ENCODE results near the gene ATXN10. TPM values are rescaled to one million over a fixed set of nuclear protein-coding genes. Genes with fewer than 3 reads are reported as not detected.
A peak's percentile ranks its signal among the peaks of the same experiment; 100 is the strongest.

Gene ATXN10
- total and polyA plus RNA-seq, 2 donors (not counting 1 experiment from before 2014, with no cell fraction given), result 52.3 to 95.5 TPM

DNA sequence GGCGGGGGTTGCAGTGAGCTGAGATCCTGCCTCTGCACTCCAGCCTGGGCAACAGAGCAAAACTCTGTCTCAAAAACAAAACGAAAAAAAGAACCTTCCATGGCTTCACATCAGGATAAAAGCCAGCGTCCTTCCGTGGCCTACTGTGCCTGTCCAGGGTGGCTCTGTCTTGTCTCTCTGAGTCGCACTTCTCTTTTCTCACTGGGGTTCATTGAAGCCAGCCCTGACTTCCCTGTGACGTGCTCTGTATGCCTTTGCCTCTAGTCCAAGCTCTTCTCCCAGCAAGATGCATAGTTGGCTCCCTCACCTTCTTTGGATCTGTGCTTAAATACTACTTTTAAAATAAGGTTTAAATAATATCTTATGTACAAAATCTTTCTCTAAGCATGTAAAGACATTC is 11.6 kb downstream of the ATXN10 start:
- no peaks in the 10 kb centered on the region for H3K9me3 Mint-ChIP-seq (ENCODE audit: insufficient read depth)
- peak overlapping the region; percentile 48 for H3K4me2 ChIP-seq (replicated peaks; ENCODE audit: low read depth, low read length, poor library complexity, severe bottlenecking)
- ChIA-PET POLR2A (no interaction called here), CTCF (no interaction called here)
- H3K9me3 ChIP-seq (ENCODE audit: control extremely low read depth in 1 of 3, control insufficient read depth in 2 of 3, insufficient read depth in 1 of 3, low read length in 2 of 3), result no peaks in the 10 kb centered on the region
- intact Hi-C loops (cut with micrococcal nuclease), result loop anchor here (10.0 kb wide), 1 partner anchor 92 kb away; no protein-coding TSS in a partner anchor
- H3K27me3 ChIP-seq (replicated peaks in 1 of 4; ENCODE audit: control extremely low read depth in 1 of 4, control insufficient read depth in 3 of 4, insufficient read depth in 4 of 4, low read length in 3 of 4), result no peaks in the 10 kb centered on the region
- H4K20me1 ChIP-seq (ENCODE audit: control insufficient read depth, insufficient read depth, low read length, poor library complexity, severe bottlenecking), result peaks cover 52% of the 10 kb centered on the region
- no peaks in the 10 kb centered on the region for H3K27me3 Mint-ChIP-seq
- WGBS (ENCODE audit: insufficient coverage), result 42% methylated on average over 5 of the region's 6 CpGs
- no peak overlapping the region for H3K27ac Mint-ChIP-seq
- TF ChIP-seq EZH2 (IDR thresholded peaks at IDR 0.05; ENCODE audit: borderline replicate concordance, insufficient read depth, low read depth, low read length, poor library complexity, severe bottlenecking) (no peak), CTCF (IDR thresholded peaks at IDR 0.05) (no peak)
- no peak overlapping the region for H3K4me3 Mint-ChIP-seq
- H3K36me3 ChIP-seq (replicated peaks in 1 of 2; ENCODE audit: control extremely low read depth in 1 of 2, control insufficient read depth in 1 of 2, extremely low read depth in 1 of 2, insufficient read depth in 2 of 2, low read length in 1 of 2), result no peaks in the 10 kb centered on the region
- peak overlapping the region; percentile 51 to 76 for H3K27ac ChIP-seq (ENCODE audit: low read length in 2 of 2)
- peak; percentile 52 for DNase-seq
- ATAC-seq (ENCODE audit: low read depth), result peak; percentile 67
- no peak overlapping the region for H2AFZ ChIP-seq (ENCODE audit: insufficient read depth, low read depth, low read length, poor library complexity, severe bottlenecking)
- no peak overlapping the region for H3K9ac ChIP-seq (ENCODE audit: low read length)
- H3K79me2 ChIP-seq (ENCODE audit: control insufficient read depth, insufficient read depth, low read length), result peaks cover 69% of the 10 kb centered on the region
- H3K4me1 Mint-ChIP-seq, result peaks cover 20% of the 10 kb centered on the region
- no peak overlapping the region for H3K4me3 ChIP-seq (ENCODE audit: control extremely low read depth in 1 of 5, extremely low read depth in 1 of 5, insufficient read depth in 1 of 5, low read depth in 2 of 5, low read length in 4 of 5)
- peaks cover 28 to 32% of the 10 kb centered on the region in 2 donors for H3K4me1 ChIP-seq (ENCODE audit: control insufficient read depth in 2 of 2, insufficient read depth in 2 of 2, low read length in 2 of 2)

- peak overlapping the region; percentile 51 to 76 for H3K27ac ChIP-seq (ENCODE audit: low read length in 2 of 2)
- DNase-seq, result peak; percentile 24
- H3K79me2 ChIP-seq (ENCODE audit: control insufficient read depth, insufficient read depth, low read length), result peaks cover 73% of the 10 kb centered on the region
- H3K36me3 ChIP-seq (replicated peaks in 1 of 2; ENCODE audit: control extremely low read depth in 1 of 2, control insufficient read depth in 1 of 2, extremely low read depth in 1 of 2, insufficient read depth in 2 of 2, low read length in 1 of 2), result no peaks in the 10 kb centered on the region
- H3K9me3 Mint-ChIP-seq (ENCODE audit: insufficient read depth), result no peaks in the 10 kb centered on the region
- peak; percentile 40 for ATAC-seq (ENCODE audit: low read depth)
- no peak overlapping the region for H3K27ac Mint-ChIP-seq
- H3K4me2 ChIP-seq (replicated peaks; ENCODE audit: low read depth, low read length, poor library complexity, severe bottlenecking), result peak overlapping the region; percentile 48
- no peak overlapping the region for H2AFZ ChIP-seq (ENCODE audit: insufficient read depth, low read depth, low read length, poor library complexity, severe bottlenecking)
- peaks cover 28 to 32% of the 10 kb centered on the region in 2 donors for H3K4me1 ChIP-seq (ENCODE audit: control insufficient read depth in 2 of 2, insufficient read depth in 2 of 2, low read length in 2 of 2)
- H4K20me1 ChIP-seq (ENCODE audit: control insufficient read depth, insufficient read depth, low read length, poor library complexity, severe bottlenecking), result peaks cover 52% of the 10 kb centered on the region
- no peaks in the 10 kb centered on the region for H3K27me3 ChIP-seq (replicated peaks in 1 of 4; ENCODE audit: control extremely low read depth in 1 of 4, control insufficient read depth in 3 of 4, insufficient read depth in 4 of 4, low read length in 3 of 4)
- no peak overlapping the region for H3K4me3 Mint-ChIP-seq
- CTCF ChIA-PET, result no interaction called here
- peaks cover 21% of the 10 kb centered on the region for H3K4me1 Mint-ChIP-seq
- no peaks in the 10 kb centered on the region for H3K9me3 ChIP-seq (ENCODE audit: control extremely low read depth in 1 of 3, control insufficient read depth in 2 of 3, insufficient read depth in 1 of 3, low read length in 2 of 3)
- POLR2A ChIA-PET, result no interaction called here
- 63% methylated on average over 1 of the region's 2 CpGs for WGBS (ENCODE audit: insufficient coverage)
- no peak overlapping the region for H3K9ac ChIP-seq (ENCODE audit: low read length)
- intact Hi-C loops (cut with micrococcal nuclease), result loop anchor here (2.0 to 10.0 kb wide), 2 partner anchors 13 to 91 kb away; partner anchors contain the start of gene ATXN10
- H3K4me3 ChIP-seq (ENCODE audit: control extremely low read depth in 1 of 5, extremely low read depth in 1 of 5, insufficient read depth in 1 of 5, low read depth in 2 of 5, low read length in 4 of 5), result peak overlapping the region in 1 of 5 experiments; percentile 22
- TF ChIP-seq EZH2 (IDR thresholded peaks at IDR 0.05; ENCODE audit: borderline replicate concordance, insufficient read depth, low read depth, low read length, poor library complexity, severe bottlenecking), result no peak
- no peak for TF ChIP-seq CTCF (IDR thresholded peaks at IDR 0.05)
- no peaks in the 10 kb centered on the region for H3K27me3 Mint-ChIP-seq
Measured at GRCh38 chr22:45683680-45684079, 12.0 kb downstream of the ATXN10 start.
